Parietal lobe (tissue), 1 donor: Measurements from ENCODE around the gene ADPRH. TPM values are rescaled to one million over a fixed set of nuclear protein-coding genes. Genes with fewer than 3 reads are reported as not detected.

Source experiments
- total RNA-seq: library from RNA; depleted of rRNA; stranded (reverse); fragments of >200 nt; gene quantifications from one replicate; pipeline ENCODE4 v1.2.3, GENCODE V29; 2014

ADPRH gene
- total RNA-seq = 1.3 TPM

GRCh38 chr3:119579366-119580066 lies at the start of gene ADPRH:
Gene ADPRH, plus strand, starts transcription at chr3:119579492. Its CDS starts 2,678 bp downstream, at chr3:119582170.

GRCh38 chr3:119559441-119559963 lies 19.8 kb upstream of the ADPRH start, which contains the start of gene CD80:
Gene CD80, minus strand, starts transcription at chr3:119559614. Its CDS starts 1,886 bp downstream, at chr3:119557728.

GRCh38 chr3:119597548-119598288 lies 18.4 kb downstream of the ADPRH start, which contains the start of gene PLA1A:
Gene PLA1A, plus strand, starts transcription at chr3:119597885. Its CDS starts 29 bp downstream, at chr3:119597914.

Other genes starting within 250 kb of the ADPRH start
- gene TMEM39A, start 115.9 kb upstream of the ADPRH start, total RNA-seq = 36.0 TPM
- gene POGLUT1, start 110.5 kb upstream of the ADPRH start, total RNA-seq = 31.9 TPM
- 30.0 TPM for gene TIMMDC1, start 80.9 kb upstream of the ADPRH start, total RNA-seq
- gene CD80, start 19.9 kb upstream of the ADPRH start, total RNA-seq = not detected
- 0.31 TPM for gene PLA1A, start 18.4 kb downstream of the ADPRH start, total RNA-seq
- gene POPDC2, start 81.1 kb downstream of the ADPRH start, total RNA-seq = 2.5 TPM
- 16.0 TPM for gene COX17, start 97.9 kb downstream of the ADPRH start, total RNA-seq
- 13.5 TPM for gene CFAP91, start 123.5 kb downstream of the ADPRH start, total RNA-seq
- gene NR1I2, start 202.6 kb downstream of the ADPRH start, total RNA-seq = 0.63 TPM